Body of pancreas (tissue), 4 donors: ENCODE results near the gene CEP85L. TPM values are rescaled to one million over a fixed set of nuclear protein-coding genes. Genes with fewer than 3 reads are reported as not detected.

ENCODE experiments used
- ATAC-seq: fragments of 150-250 bp; one replicate; pipeline ENCODE4 v1.9.1; 2016
- DNase-seq, 4 donors: peaks; one replicate each; pipeline ENCODE4 v3.0.0-alpha.2; 2019
- H3K27ac ChIP-seq, 4 donors: fragments of 200-600 bp; sonication (generic); 1 replicate in 3 of 4; 2 replicates in 1 of 4; pipeline versions ENCODE4 v1.5.1 to v1.6.1; 2016 to 2019; ENCODE audit warnings: mild to moderate bottlenecking in 1 of 4, mixed read lengths in 1 of 4, moderate library complexity in 1 of 4
- H3K27me3 ChIP-seq, 2 donors: fragments of 200-600 bp; sonication (generic); one replicate each; pipeline ENCODE4 v1.6.0; 2016; ENCODE audit warnings: mild to moderate bottlenecking in 1 of 2
- H3K36me3 ChIP-seq, 2 donors: fragments of 200-600 bp; sonication (generic); replicated peaks in 1 of 2; 2 replicates each; pipeline ENCODE4 v1.5.1; 2016; ENCODE audit warnings: low read depth in 2 of 2; ENCODE audit not compliant: insufficient read depth in 1 of 2
- H3K4me1 ChIP-seq: fragments of 200-600 bp; sonication (generic); one replicate; pipeline ENCODE4 v1.6.0; 2016
- H3K4me3 ChIP-seq, 2 donors: fragments of 200-600 bp; sonication (generic); 1 replicate in 1 of 2; 2 replicates in 1 of 2; pipeline ENCODE4 v1.5.1; 2016 to 2019
- H3K9me3 ChIP-seq, 3 donors: fragments of 200-600 bp; sonication (generic); 1 replicate in 2 of 3; 2 replicates in 1 of 3; pipeline ENCODE4 v1.5.1; 2016
- CTCF ChIP-seq, 7 experiments: fragments of 450-650 bp in 4 of 7; fragments of 200-600 bp in 3 of 7; sonication (generic) in 3 of 7; IDR thresholded peaks; one replicate each; pipeline ENCODE4 v1.5.1; 2016 to 2019; ENCODE audit warnings: antibody characterized with exemption in 7 of 7
- POLR2A ChIP-seq, 3 donors: fragments of 450-650 bp; IDR thresholded peaks; one replicate each; pipeline ENCODE4 v1.6.1; 2016; ENCODE audit warnings: antibody characterized with exemption in 3 of 3, mild to moderate bottlenecking in 2 of 3
- WGBS, 2 donors: methylation state at CpG; one replicate each; pipeline ENCODE4 v1.1.5; 2017; 5-methylcytosine and 5-hydroxymethylcytosine counted together
- intact Hi-C: fragments of 100-400 bp; cut with DNase I; formaldehyde crosslinking; loops from one replicate; pipeline ENCODE4 v1.15.1; 2023
- total RNA-seq, 2 donors: library from RNA; depleted of rRNA; stranded (reverse); fragments of >200 nt; gene quantifications; one replicate each; pipeline ENCODE4 v1.1.0, GENCODE V29; 2016

Gene CEP85L
- total RNA-seq, 2 donors from 2014 or later: 8.2 to 9.9 TPM

GRCh38 chr6:118574051-118574865, 77.1 kb downstream of the CEP85L start:
- TF ChIP-seq CTCF (IDR thresholded peaks at IDR 0.05) (no peak), POLR2A (IDR thresholded peaks at IDR 0.05) (no peak)
- no peak for ATAC-seq
- H3K36me3 ChIP-seq: no peaks in the 10 kb centered on the region
- intact Hi-C loops: no loop called here
- H3K4me3 ChIP-seq: no peak overlapping the region
- no peak overlapping the region for H3K27ac ChIP-seq
- no peaks in the 10 kb centered on the region for H3K27me3 ChIP-seq
- no peaks in the 10 kb centered on the region for H3K4me1 ChIP-seq
- 93 to 97% methylated on average over 13 of the region's 13 CpGs for WGBS, 2 donors
- no peak for DNase-seq
- no peaks in the 10 kb centered on the region for H3K9me3 ChIP-seq

GRCh38 chr6:118571121-118571520, 80.3 kb downstream of the CEP85L start:
- intact Hi-C loops: no loop called here

GRCh38 chr6:118569498-118569897, 81.9 kb downstream of the CEP85L start:
- intact Hi-C loops: no loop called here
- Histone ChIP-seq H3K36me3 (no peaks in the 10 kb centered on the region), H3K4me3 (no peak overlapping the region), H3K27ac (no peak overlapping the region), H3K9me3 (no peaks in the 10 kb centered on the region), H3K4me1 (peaks cover 8% of the 10 kb centered on the region), H3K27me3 (no peaks in the 10 kb centered on the region)
- DNase-seq (no peak), ATAC-seq (no peak)
- TF ChIP-seq CTCF (IDR thresholded peaks at IDR 0.05) (no peak), POLR2A (IDR thresholded peaks at IDR 0.05) (no peak)
- WGBS, 2 donors: 92% methylated on average over 1 of the region's 1 CpG

More at GRCh38 chr6:118571121-118571520, 80.3 kb downstream of the CEP85L start:
- Histone ChIP-seq H3K36me3 (no peaks in the 10 kb centered on the region), H3K4me1 (peaks cover 8% of the 10 kb centered on the region), H3K27me3 (no peaks in the 10 kb centered on the region), H3K9me3 (no peaks in the 10 kb centered on the region), H3K27ac (no peak overlapping the region), H3K4me3 (no peak overlapping the region)
- WGBS, 2 donors: 92 to 94% methylated on average over 2 of the region's 2 CpGs
- DNase-seq (no peak), ATAC-seq (no peak)
- TF ChIP-seq CTCF (IDR thresholded peaks at IDR 0.05): no peak

- DNase-seq: no peak
- Histone ChIP-seq H3K27ac (no peak overlapping the region), H3K27me3 (no peaks in the 10 kb centered on the region), H3K4me3 (no peak overlapping the region), H3K36me3 (no peaks in the 10 kb centered on the region), H3K9me3 (no peaks in the 10 kb centered on the region), H3K4me1 (peaks cover 8% of the 10 kb centered on the region)
- 83 to 100% methylated on average over 1 to 3 of the region's 3 CpGs for WGBS, 2 donors
- intact Hi-C loops: no loop called here
- no peak for ATAC-seq
- TF ChIP-seq POLR2A (IDR thresholded peaks at IDR 0.05) (no peak), CTCF (IDR thresholded peaks at IDR 0.05) (no peak)
These were observed 83.4 kb downstream of the CEP85L start for GRCh38 chr6:118567974-118568373.
